AG04449 (cell line): Measurements from ENCODE around the gene ANAPC13.

ENCODE experiments used
- CTCF ChIA-PET: fragments of 350-600 bp; formaldehyde crosslinking; extraction: SDS; loops from one replicate; lab custom pipeline; 2021; ENCODE audit warnings: antibody characterized with exemption; lab: Yijun Ruan, JAX
- POLR2A ChIA-PET: fragments of 400-600, 350-600 bp; formaldehyde crosslinking; extraction: SDS; loops from one replicate; lab custom pipeline; 2020; ENCODE audit warnings: antibody characterized with exemption, inconsistent platforms; lab: Yijun Ruan, JAX
- DNase-seq: peaks from one replicate; pipeline ENCODE4 v3.0.0-alpha.2; 2010; ENCODE audit warnings: low read depth, low spot score
- H3K4me3 ChIP-seq: 2 replicates; pipeline ENCODE4 v1.5.1; 2011; ENCODE audit warnings: low read depth, mild to moderate bottlenecking, control low read depth, low read length
- TF ChIP-seq, protein P1 (sequence below): IDR thresholded peaks from one replicate; pipeline ENCODE4 v1.5.1; 2011; ENCODE audit warnings: mild to moderate bottlenecking, moderate library complexity, low read length, control low read depth, inconsistent platforms; ENCODE audit not compliant: insufficient read depth; ENCODE audit errors: missing control alignments

Gene ANAPC13

DNA sequence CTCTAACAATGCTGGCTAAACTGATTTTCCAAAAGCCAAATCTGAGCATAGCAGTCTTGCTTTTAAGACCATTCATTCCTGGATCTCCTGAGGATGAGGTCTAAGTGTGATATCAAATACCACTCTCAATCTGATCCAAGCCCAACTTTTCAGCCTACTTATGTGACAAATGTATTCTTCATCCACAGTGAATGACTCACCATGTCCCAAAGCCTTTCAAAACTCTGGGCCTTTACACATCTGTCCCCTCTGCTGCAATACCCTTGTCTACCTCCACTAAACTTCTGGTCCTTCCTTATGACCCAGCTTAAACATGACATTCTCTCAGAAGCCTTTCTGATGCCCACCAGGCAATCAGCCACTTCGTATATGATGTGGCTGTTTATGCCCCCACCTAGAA lies 4.6 kb downstream of the ANAPC13 start:
- no peak for DNase-seq
- TF ChIP-seq, protein P1, sequence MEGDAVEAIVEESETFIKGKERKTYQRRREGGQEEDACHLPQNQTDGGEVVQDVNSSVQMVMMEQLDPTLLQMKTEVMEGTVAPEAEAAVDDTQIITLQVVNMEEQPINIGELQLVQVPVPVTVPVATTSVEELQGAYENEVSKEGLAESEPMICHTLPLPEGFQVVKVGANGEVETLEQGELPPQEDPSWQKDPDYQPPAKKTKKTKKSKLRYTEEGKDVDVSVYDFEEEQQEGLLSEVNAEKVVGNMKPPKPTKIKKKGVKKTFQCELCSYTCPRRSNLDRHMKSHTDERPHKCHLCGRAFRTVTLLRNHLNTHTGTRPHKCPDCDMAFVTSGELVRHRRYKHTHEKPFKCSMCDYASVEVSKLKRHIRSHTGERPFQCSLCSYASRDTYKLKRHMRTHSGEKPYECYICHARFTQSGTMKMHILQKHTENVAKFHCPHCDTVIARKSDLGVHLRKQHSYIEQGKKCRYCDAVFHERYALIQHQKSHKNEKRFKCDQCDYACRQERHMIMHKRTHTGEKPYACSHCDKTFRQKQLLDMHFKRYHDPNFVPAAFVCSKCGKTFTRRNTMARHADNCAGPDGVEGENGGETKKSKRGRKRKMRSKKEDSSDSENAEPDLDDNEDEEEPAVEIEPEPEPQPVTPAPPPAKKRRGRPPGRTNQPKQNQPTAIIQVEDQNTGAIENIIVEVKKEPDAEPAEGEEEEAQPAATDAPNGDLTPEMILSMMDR: no peak
- ChIA-PET POLR2A (no interaction called here), CTCF (interaction anchor here (0.8 to 18.1 kb wide), 11 partner anchors 6 to 282 kb away, joined by 3 to 690 read pairs (median 8); no protein-coding TSS in a partner anchor)
- H3K4me3 ChIP-seq: no peak overlapping the region

DNA sequence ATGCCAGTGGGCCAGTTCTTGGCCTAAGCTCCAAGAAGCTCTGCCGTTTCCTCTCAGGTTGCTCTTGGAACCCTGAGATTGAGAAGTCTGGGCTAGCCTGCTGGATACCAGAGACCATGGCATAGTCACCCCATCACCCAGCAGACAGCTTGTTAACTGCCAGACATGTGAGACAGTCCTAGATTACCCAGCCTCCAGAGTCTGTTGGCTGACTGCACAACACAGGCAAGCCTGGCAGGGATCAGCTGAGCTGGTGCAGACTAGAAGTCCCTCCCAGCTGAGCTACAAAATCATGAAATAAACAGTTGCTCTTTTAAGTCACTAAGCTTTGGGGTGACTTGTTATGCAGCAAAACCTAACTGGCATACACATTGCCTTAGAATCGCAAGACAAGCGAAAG lies 5.2 kb downstream of the ANAPC13 start:
- POLR2A ChIA-PET: no interaction called here
- CTCF ChIA-PET: interaction anchor here (0.8 to 18.1 kb wide), 15 partner anchors 8 to 282 kb away, joined by 3 to 690 read pairs (median 5); no protein-coding TSS in a partner anchor

DNA sequence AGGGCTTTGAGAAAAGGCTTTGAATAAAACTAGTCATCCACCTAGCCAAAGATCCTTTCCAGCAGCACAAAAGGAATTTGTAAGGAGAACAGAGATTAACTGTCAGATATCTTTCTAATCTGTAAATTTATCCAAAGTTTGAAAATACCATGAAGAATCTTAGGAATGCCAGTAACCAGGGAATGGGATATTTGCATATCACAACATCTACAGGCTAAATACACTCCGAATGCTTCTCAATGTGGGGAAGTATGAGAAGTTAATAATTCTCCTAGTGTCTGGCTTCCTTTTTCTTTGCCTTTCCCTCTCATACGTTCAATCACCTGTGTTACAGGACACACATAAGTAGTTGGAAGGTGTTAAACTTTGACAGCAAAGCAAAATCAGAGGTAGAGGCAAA lies 7.8 kb downstream of the ANAPC13 start:
- H3K4me3 ChIP-seq: no peak overlapping the region
- DNase-seq: no peak
- ChIA-PET POLR2A (interaction anchor here (0.8 to 8.2 kb wide), 4 partner anchors 109 to 151 kb away, joined by 3 to 172 read pairs (median 6); partner anchors contain the start of gene AMOTL2), CTCF (interaction anchor here (0.7 to 18.1 kb wide), 13 partner anchors 7 to 281 kb away, joined by 3 to 690 read pairs (median 6); partner anchors contain the start of genes ANAPC13 and CEP63)
- TF ChIP-seq, protein P1: no peak

More for the DNA sequence above, 5.2 kb downstream of the ANAPC13 start:
- no peak for DNase-seq
- H3K4me3 ChIP-seq: no peak overlapping the region
- TF ChIP-seq, protein P1: no peak

DNA sequence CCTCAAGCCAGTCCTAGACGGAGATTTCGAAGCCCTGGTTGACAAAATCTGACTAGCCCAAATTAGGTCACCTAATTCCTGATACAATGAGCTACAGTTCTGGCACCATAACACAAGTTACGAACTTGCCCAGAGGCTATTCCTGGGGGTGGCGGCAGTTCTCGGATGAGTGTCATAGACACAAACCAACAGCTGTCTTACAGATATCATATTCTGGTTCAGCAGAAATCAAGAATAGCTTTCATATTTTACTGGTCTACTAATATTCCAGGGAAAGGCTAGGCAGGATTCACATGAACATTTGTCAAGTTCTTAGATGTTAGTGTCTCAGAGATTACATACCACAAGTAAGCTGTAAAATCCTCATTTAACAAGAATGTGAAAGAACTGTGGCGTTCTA lies 8.8 kb downstream of the ANAPC13 start:
- no peak for DNase-seq
- TF ChIP-seq, protein P1: no peak
- no peak overlapping the region for H3K4me3 ChIP-seq
- ChIA-PET CTCF (interaction anchor here (0.6 to 18.1 kb wide), 20 partner anchors 8 to 280 kb away, joined by 3 to 690 read pairs (median 4); partner anchors contain the start of genes ANAPC13 and CEP63), POLR2A (interaction anchor here (0.7 to 8.2 kb wide), 9 partner anchors 11 to 168 kb away, joined by 3 to 172 read pairs (median 3); partner anchors contain the start of gene AMOTL2)

DNA sequence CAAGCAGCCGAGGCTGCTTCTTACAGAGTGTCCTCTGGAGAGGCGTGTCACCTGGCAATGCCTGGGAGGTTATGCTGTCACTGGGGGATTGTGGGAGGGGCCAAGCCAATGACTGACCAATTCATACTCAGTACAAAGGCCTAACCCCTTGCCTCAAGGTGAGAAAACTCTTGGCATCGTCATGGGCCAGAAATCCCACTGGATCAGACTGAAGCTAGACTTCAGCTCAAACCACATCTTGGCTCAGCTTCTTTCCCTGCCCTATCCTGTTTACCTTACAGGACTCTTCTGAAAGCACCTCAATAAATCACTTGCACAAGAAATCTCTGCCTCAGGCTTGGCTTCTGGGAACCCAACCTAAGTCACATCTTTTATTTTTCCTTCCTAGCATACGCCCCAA lies 9.5 kb downstream of the ANAPC13 start:
- no peak for DNase-seq
- POLR2A ChIA-PET: interaction anchor here (1.3 to 8.2 kb wide), 4 partner anchors 108 to 165 kb away, joined by 3 to 172 read pairs (median 5); partner anchors contain the start of gene AMOTL2
- TF ChIP-seq, protein P1: no peak
- CTCF ChIA-PET: interaction anchor here (0.9 to 18.1 kb wide), 12 partner anchors 9 to 279 kb away, joined by 3 to 690 read pairs (median 39); partner anchors contain the start of genes ANAPC13 and CEP63
- H3K4me3 ChIP-seq: no peak overlapping the region

DNA sequence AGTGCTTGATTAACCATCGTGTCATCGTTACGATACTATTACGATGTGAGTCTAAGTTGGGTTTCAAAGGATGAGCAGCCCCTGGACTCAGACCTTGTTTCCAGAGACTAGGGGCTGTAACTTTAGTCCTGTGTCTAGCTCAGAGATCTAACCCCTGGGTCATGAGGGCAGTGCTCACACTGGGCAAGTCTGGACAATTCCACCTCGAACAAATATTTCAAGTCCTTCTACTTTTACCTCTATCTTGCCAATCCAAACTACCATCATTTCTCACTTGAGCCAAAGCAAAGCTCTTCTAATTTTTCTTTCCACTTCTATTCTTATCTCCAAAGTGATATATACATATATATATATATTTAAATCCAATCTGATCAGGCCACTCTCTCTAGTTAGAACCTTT lies 10.8 kb downstream of the ANAPC13 start:
- POLR2A ChIA-PET: interaction anchor here (0.9 to 8.2 kb wide), 2 partner anchors 106 to 121 kb away, joined by 3 to 172 read pairs; partner anchors contain the start of gene AMOTL2
- TF ChIP-seq, protein P1: no peak

More for the DNA sequence above, 10.8 kb downstream of the ANAPC13 start:
- H3K4me3 ChIP-seq: no peak overlapping the region
- DNase-seq: no peak
- CTCF ChIA-PET: interaction anchor here (0.7 to 18.1 kb wide), 14 partner anchors 9 to 267 kb away, joined by 3 to 690 read pairs (median 18); partner anchors contain the start of genes AMOTL2, ANAPC13 and CEP63
